HG03045 (cell line): ENCODE measurements around the gene MACROD2.
"Not testable (repeated sequence)": the region's sequence is repeated elsewhere in the genome, so short reads cannot be mapped to it uniquely, and the experiment has no call there.

Source experiments
- ATAC-seq: cut with Tn5 transposase; IDR thresholded peaks from one replicate; pipeline ENCODE4 v1.9.1; 2021; ENCODE audit warnings: mild to moderate bottlenecking, moderate library complexity; ENCODE audit not compliant: unreplicated experiment

Gene MACROD2

DNA sequence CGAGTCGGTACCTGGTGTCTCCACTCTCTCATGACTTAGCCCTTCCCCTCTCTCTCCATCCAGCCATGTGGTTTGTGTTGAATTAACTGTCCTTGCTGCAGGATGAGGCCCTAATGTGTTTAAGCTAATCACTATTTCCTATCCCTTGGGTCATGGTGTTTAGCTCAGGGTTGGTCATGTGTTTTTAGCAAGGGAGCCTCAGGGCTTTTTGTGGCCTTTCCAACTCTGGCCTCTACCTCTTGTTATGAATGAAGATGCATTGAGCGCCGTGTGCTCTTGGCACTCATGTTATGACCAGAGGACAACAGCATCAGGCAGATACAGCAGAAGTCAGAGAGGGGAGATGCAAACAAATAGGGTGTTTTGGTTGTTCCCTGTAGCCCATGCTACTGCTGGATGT, 1016.3 kb downstream of the MACROD2 start:
- no peak for ATAC-seq

DNA sequence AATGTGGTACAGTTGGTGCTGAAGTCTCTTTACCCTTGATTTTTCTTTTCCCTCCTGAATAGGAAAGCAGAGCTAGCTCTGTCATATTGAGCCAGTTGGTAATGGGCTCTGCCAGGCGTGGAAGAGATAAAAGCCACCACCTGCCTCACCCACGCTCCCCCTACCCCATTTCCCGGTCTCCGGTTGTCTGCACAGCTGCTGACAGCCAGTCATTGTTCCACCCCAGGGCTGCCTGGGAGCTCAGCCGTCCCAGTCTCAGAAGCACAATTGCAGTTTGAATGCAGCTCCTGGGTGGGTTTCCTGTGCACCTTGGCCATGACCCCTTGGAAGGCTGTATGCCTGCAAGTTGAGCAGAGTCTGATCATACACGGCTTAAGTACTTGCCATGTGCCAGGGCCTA, 1017.2 kb downstream of the MACROD2 start:
- ATAC-seq, result no peak

DNA sequence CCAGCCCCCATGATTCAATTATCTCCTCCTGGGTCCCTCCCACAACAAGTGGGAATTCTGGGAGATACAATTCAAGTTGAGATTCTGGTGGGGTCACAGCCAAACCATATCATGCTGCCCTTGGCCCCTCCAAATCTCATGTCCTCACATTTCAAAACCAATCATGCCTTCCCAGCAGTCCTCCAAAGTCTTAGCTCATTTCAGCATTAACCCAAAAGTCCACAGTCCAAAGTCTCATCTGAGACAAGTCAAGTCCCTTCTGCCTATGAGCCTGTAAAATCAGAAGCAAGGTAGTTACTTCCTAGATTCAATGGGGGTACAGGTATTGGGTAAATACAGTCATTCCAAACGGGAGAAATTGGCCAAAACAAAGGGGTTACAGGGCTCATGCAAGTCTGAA, 1021.6 kb downstream of the MACROD2 start:
- ATAC-seq, result not testable (repeated sequence)

DNA sequence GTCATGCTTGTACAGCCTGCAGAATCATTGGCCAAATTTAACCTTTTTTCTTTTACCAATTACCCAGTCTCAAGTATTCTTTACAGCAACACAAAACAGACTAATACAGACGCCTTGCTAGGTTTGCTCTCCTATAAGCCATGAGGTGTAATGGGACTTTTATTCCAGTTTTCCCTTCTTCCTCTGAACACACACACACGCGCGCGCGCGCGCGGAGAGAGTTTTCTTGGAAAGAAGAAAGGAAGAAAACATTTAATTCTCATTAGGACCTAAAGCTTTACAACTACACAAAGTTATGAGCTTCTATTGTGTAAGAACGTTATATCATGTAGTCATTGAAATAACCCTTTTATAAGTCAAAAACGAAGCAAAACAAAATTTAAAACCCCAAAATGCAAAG, 1023.6 kb downstream of the MACROD2 start:
- no peak for ATAC-seq

DNA sequence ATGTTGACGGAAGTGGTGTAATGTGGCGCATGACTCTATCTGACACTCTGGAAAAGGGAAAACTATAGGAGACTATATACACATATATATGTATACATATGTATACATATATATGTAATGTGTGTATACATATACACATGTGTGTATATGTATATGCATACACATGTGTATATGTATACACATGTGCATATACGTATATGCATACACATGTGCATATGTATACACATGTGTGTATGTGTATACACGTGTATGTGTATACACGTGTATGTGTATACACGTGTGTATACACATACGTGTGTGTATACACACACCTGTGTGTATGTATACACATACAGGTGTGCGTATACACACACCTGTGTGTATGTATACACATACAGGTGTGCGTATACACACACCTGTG, 1025.5 kb downstream of the MACROD2 start:
- no peak for ATAC-seq

DNA sequence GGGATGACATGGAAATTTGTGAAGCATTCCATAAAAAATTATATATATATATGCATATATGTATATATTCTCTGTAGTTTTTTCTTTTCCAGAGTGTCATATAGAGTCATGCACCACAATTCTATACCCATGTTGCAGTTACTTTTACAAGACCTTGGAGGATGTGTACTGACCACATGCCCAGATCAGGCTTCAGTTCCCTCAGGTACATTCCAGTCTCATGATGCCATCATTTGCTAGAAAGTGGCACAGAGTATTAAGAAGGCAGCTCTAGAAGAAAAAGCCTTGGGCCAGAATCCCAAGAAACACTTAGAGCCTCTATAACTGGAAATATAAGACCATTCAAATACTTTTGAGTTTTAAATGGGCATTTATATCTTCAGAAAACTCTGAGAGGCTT, 1027.6 kb downstream of the MACROD2 start:
- no peak for ATAC-seq

DNA sequence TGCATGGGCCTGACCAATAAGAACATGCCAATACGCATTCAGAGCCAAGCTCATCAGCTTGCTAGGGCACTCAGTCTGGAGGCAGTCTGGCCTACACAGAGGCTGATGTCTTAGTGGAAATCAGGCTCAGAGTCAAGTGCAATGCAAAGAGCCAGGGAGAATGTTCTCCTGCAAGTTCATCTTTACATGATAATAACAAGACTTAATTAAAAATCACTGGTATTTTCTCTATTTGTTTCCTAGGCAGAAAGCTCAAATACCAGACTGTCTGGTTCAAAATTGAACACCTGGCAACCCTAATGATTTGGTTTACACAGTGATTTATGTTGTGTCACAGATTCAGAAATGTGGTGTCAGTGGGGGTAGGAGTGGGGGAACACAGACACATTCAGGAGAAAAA, 1031.4 kb downstream of the MACROD2 start:
- no peak for ATAC-seq

DNA sequence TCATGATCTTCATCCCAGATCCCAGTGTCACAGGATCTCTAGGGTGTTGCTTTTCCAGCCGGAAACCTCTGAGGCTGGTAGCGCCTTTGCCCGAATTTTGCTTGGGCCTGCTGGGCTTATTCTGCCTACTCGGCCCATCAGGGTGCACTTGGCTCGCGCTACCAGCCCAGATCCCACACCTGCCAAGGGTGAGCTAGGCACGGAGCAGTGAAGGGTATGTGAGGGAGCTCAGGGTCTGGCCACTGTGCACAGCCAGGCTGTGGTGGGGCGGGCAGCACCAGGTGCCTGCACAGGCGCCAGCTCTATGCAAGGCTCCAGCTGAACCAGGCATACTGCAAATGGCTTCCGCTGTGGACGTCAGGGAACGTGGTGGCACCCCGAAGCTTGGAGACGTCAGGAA, 1035.5 kb downstream of the MACROD2 start:
- no peak for ATAC-seq

DNA sequence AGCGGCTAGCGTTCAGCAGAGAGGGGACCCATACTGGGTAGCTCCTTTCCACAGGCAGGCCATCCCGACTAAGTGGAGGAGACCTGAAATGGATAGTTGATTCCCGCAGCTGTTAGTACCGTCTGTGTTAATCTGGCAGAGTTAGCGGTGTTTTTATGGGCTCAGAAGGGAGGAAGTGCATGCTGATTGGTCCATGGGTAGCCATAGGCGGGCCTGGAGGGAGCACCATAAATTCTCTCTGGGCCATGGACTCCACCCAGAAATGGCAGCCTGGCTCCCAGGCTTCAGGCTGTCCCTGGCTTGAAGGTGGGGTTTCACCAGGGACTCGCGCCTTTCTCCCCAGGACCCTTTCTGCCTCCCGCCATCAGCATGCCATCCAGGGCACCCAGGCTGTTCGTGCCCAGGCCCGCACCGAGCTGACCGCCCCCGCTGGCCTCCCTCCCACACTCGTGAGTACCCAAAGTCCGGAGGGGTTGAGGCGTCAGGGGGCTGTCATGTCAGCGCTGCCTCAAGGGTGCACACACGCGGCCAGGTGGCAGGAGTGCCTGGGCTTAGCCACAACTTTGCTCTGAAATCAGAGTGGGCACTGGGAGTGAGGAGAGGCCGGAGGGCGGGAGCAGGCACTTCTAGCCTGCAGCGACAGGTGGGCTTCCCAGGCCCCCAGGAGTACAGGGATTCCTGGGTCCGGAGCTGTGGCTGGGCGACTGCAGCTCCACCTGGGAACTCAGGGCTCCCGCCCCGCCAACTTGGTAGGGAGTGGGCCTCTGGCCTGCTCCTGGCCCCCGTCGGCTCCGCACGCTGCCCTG, 1036.4 kb downstream of the MACROD2 start:
- no peak for ATAC-seq

DNA sequence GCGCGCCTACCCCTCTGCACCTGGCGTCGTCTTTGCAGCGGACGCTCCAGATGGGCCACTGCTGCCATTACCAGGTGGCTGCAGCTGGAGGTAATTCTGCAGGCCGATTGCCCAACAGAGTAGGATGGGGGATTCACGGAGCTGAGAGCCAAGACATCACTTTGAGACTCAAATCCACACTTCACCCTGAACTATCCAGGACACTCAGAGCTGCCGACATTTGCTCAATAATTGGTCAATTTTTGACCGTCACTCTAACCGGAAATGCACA, 1037.0 kb downstream of the MACROD2 start:
- ATAC-seq, result no peak

DNA sequence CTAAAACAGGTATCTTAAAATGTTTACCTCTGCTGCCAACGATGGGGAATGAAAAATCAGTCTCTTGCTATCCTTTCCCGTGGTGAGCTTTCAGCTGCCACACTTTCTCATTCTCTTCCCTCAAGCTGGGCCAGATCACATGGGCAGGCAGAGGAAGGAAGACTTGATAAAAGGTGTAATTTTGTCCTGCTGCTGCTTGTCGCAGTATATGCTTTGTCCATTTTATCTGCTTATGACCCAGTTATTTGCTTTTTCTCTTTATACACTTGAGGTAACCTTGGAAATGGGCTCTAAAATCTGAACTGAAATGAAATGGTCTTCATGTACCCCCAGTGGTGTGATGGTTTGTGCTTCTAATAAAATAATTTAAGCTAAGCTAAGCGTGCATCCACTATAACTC, 1038.0 kb downstream of the MACROD2 start:
- ATAC-seq, result no peak

DNA sequence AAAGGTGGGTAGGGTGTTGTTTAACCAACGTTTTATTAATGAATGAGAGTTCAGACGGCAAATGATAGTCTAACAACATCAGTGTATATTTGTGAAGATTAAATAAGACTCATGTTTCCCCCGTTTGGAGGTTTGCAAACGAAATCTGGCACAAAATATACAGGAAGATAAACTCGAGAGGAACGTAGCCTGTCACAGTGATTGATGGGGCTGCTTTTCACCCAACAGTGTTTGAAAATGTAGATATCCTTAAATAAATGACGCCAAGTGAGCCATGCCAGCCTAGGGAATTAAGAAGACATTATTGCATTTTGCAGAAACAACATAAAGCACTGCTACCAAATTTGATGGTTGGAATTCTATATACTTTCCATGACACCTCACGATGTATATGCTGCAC, 1038.6 kb downstream of the MACROD2 start:
- ATAC-seq, result no peak

DNA sequence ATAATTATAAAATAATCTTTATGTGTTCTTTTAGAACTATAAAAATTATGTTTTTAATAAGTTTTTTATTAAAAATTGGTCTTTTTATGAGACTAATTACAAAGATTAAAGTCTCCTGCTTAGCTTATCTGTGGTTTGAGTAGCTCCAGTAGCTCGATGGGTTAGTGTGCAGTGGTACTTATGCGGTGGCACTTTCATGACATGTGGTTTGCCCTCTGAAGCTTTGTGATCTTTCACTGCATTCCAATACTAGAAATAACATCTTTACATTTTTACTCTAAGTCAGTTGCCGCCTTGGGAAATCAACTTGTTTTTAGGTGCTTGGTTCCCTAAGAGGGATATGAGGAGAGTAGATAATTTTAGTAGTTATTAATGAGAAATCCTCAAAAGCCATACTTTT, 1041.6 kb downstream of the MACROD2 start:
- ATAC-seq, result no peak

DNA sequence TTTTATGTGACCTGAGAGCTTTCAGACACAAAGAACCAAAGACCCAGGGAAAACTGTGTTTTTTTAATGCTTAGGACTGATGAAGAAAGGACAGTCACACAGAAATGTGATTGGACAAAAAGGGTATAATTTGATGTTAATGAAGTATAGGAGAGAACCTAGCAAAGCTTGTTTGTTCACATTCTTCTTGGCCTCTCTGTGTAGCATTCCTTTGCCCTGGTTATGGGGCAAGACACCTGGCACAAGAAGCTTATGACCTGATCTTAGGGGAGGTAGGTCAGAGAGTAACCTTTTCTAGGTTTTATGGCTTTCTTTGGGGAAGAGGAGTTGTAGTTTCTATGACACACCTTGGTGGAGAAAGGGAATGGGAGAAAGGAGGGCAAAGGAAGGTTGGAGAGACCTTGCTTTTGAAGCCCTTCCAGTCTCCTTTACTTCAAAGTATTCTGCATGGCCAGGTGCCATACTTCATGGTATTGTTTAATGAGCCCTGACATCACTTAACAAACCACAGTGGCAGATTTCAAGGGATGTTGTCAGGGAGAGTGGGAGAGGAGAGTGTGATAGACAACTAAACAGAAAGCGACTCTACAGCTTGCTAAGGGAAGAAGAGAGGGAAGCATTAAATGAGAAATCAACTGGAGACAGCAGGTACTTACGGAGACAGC, 1043.9 kb downstream of the MACROD2 start:
- no peak for ATAC-seq

DNA sequence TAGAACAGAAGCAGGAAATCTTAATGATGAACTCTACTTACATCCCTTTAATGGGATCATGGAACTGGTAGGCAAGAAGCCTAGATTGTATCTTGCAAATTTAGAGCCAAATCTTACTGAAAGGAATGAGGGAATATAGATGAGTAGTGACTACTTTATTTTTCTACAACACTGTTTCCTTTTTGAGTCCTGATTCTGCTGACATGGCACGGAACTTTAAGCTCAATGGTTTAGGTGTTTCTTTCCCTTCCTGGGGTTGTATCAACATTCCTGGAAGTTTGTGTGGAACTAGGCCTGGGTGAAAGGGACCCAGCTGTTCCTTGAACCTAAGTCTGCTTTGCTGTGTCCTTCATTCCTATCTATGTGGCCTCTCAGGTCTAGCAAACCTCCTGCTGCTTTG, 1047.4 kb downstream of the MACROD2 start:
- no peak for ATAC-seq

DNA sequence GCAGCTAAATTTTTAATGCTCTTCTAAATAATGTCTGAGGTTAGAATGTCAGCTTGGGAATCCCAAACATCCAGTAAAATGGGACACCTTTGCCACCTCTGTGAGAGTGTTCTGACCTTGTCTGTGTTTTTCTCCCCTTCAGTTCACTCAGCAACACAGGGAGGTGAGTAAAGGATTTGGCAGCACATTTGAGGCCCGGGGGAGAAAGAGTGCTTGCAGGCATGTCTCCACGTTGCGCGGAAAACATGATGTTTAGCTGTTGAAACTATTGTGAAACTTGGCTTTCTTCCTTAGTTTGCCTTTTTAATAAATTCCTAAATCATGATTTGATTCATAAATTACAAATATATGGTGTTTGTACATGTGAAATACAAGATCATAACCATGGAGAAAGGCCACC, 1049.9 kb downstream of the MACROD2 start:
- no peak for ATAC-seq

DNA sequence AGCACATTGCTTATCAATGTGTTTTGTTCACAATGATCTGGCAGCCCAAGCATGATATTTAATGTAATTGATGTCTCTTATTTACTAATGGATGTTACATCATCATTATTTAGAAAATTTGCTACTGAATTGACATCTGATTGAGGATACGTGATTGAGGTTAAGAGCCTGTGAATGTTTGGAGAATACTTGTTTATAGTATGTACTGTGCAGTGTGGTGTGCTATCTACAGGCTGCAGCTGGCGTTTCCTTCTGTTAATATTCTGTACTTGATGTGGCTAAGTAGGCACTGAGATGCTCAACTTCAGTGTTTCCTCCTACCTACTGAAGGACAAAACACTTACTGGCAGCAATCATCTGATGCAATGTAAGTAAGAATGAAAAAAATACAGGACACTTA, 1051.7 kb downstream of the MACROD2 start:
- no peak for ATAC-seq

DNA sequence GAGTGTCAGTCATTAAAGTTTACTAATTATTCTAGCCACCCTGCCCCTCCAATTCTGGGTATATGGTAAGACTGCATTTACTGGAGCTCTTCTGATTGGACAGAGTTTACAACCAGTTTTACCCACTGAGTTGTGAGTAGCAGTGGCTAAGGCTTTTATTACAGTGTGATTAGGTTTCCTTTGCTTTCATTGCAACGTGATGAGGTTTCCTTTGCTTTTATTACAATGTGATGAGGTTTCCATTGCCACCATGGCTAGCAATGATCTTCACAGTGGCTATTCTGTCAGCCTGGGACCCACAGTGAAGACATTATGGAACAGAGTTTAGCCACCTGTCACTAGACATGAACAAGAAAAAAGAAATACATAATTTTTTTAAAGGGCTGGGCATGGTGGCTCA, 1052.3 kb downstream of the MACROD2 start:
- ATAC-seq, result no peak

DNA sequence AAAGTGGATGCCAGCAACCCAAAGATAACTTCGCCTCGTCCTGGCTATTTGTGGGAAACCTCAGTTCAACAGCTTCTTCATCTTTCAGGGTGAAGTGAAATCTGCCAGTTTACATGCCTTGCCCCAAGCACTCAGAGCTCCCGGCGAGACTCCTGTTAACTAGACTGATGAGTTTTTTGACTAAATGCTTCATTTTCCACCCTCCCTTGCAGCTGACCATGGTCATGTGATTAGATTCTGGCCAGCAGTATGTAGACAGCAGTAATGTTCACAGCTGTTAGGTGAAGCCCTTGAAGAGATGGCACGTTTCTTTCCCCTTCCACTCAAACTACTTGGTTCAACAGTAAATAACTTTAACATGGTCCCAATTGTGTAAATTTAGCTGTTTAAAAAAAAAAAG, 1060.9 kb downstream of the MACROD2 start:
- no peak for ATAC-seq

DNA sequence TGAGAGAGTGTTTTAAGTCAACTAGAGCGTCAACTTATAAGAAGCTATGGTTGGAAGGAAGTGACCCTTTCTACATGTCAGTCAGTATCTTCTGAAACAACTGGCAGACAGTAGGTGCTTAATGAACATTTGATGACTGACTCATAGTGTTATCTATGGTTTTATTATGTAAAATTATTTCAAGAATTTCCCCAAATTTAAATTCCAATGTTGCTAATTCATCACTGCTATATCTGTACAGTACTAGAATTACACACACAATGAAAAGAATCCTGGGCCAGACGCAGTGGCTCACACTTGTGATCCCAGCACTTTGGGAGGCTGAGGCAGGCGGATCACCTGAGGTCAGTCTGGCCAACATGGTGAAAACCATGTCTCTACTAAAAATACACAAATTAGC, 1063.5 kb downstream of the MACROD2 start:
- no peak for ATAC-seq

DNA sequence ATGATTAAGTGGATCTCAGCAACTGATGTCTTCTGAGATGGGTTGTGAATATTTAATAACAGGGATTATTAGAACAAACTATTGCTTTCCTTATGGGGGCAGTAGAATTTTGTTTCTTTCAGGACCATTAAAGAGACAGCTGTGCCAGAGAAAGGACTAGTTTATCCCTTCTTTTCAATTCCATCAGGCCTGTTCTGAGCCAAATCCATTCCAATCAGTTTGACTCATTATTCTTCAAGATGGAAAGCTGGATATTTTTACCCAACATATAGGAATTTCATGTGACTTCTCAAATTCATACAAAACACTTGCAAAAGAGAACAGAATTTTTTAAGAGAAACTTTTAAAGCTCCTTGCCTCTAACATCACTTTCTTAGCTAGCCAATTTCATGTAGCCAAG, 1064.1 kb downstream of the MACROD2 start:
- no peak for ATAC-seq

DNA sequence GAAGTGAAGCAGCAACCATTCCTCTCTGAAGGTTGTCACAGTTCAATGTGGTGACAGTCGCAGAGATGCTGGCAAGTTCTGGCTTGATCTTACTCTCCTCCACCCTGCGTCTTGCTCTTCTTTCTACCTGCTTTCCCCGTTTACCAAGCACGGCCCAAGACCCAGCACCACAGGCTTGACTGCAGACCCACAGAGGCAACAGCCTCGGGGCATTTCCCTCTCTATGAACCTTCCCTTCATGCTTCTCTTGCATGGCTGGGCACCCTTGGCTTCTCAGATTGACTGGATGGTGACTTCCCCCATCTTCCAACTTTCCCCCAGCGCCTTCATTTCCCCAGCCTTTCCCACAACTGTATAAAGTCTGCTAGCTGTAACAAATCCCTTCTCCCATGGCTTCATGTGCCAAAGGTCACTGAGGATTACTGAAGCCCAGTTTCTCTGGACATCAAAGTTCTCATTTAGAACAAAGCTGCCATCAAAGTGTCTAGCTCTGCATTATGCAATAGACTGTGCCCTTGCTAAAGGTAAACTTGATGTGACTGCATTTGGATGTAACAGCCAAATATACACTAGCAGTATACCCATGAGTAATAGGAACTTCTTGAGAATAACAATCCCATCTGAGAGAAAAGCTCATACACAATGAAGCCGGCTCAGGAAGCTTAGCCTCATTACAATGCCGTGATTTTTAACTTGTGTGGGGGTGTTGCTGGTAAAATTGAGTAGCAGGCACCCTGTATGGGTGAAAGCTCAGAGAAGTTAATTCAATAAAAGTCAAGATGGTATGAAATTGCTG, 1065.1 kb downstream of the MACROD2 start:
- no peak for ATAC-seq
